GM23338 (cell line): ENCODE measurements around the gene DNAJC1. TPM values are rescaled to one million over a fixed set of nuclear protein-coding genes. Genes with fewer than 3 reads are reported as not detected.

Experiments
- ATAC-seq: fragments of 200-7000 bp; cut with Tn5 transposase; 3 replicates; pipeline ENCODE4 v1.9.1; 2020
- DNase-seq: peaks from one replicate; pipeline ENCODE4 v3.0.0-alpha.2; 2015; ENCODE audit warnings: low spot score
- H2AFZ ChIP-seq: fragments of 200-600 bp; sonication (generic); 2 replicates; pipeline ENCODE4 v1.8.0; 2016; ENCODE audit warnings: antibody characterized with exemption, mild to moderate bottlenecking, moderate library complexity
- H3F3A ChIP-seq: fragments of 200-600 bp; sonication (generic); replicated peaks from 2 replicates; pipeline ENCODE4 v1.8.0; 2017; ENCODE audit warnings: antibody characterized with exemption, mixed run types, low read depth
- H3K27ac ChIP-seq: fragments of 200-600 bp; sonication (generic); 2 replicates; pipeline ENCODE4 v1.6.1; 2016; ENCODE audit warnings: low read depth
- H3K27me3 ChIP-seq: fragments of 200-600 bp; sonication (generic); 2 replicates; pipeline ENCODE4 v1.8.0; 2016; ENCODE audit warnings: mild to moderate bottlenecking, mixed run types, moderate library complexity; ENCODE audit not compliant: insufficient read depth
- H3K36me3 ChIP-seq: fragments of 200-600 bp; sonication (generic); 2 replicates; pipeline ENCODE4 v1.8.0; 2016; ENCODE audit warnings: mild to moderate bottlenecking; ENCODE audit not compliant: insufficient read depth
- H3K4me1 ChIP-seq: fragments of 200-600 bp; sonication (generic); 2 replicates; pipeline ENCODE4 v1.8.0; 2016; ENCODE audit warnings: mild to moderate bottlenecking, moderate library complexity; ENCODE audit not compliant: insufficient read depth
- H3K4me2 ChIP-seq: fragments of 200-600 bp; sonication (generic); 2 replicates; pipeline ENCODE4 v1.7.1; 2017; ENCODE audit warnings: mixed run types
- H3K4me3 ChIP-seq: fragments of 200-600 bp; sonication (generic); 2 replicates; pipeline ENCODE4 v1.6.1; 2016; ENCODE audit warnings: mixed run types
- H3K79me2 ChIP-seq: fragments of 200-600 bp; sonication (generic); replicated peaks from 2 replicates; pipeline ENCODE4 v1.8.0; 2017; ENCODE audit warnings: mild to moderate bottlenecking; ENCODE audit not compliant: insufficient read depth
- H3K9me2 ChIP-seq: fragments of 200-600 bp; sonication (generic); 2 replicates; pipeline ENCODE4 v1.8.0; 2017; ENCODE audit not compliant: insufficient read depth
- H4K20me1 ChIP-seq: fragments of 200-600 bp; sonication (generic); replicated peaks from 2 replicates; pipeline ENCODE4 v1.8.0; 2017; ENCODE audit warnings: mild to moderate bottlenecking; ENCODE audit not compliant: insufficient read depth
- H3K27ac Mint-ChIP-seq: 2 replicates; pipeline ENCODE4 v1.8.0; 2020; ENCODE audit warnings: inconsistent platforms, mild to moderate bottlenecking, moderate library complexity, mixed read lengths
- H3K27me3 Mint-ChIP-seq: 3 replicates; pipeline ENCODE4 v1.8.0; 2022; ENCODE audit warnings: low read depth, mild to moderate bottlenecking, moderate library complexity, mixed read lengths, inconsistent platforms; ENCODE audit not compliant: insufficient read depth, poor library complexity
- H3K36me3 Mint-ChIP-seq: 3 replicates; pipeline ENCODE4 v1.8.0; 2021; ENCODE audit warnings: low read depth, mild to moderate bottlenecking, inconsistent platforms, moderate library complexity, mixed read lengths
- H3K4me1 Mint-ChIP-seq: 3 replicates; pipeline ENCODE4 v1.8.0; 2020; ENCODE audit warnings: mild to moderate bottlenecking, inconsistent platforms, mixed read lengths
- H3K4me3 Mint-ChIP-seq: 3 replicates; pipeline ENCODE4 v1.8.0; 2021; ENCODE audit warnings: moderate library complexity, mild to moderate bottlenecking, inconsistent platforms, mixed read lengths
- H3K9me3 Mint-ChIP-seq: 3 replicates; pipeline ENCODE4 v1.8.0; 2020; ENCODE audit warnings: moderate library complexity, mild to moderate bottlenecking, inconsistent platforms, mixed read lengths
- CREB1 ChIP-seq: fragments of 250-450 bp; sonication (Bioruptor Pico); IDR thresholded peaks from 2 replicates; pipeline ENCODE4 v1.5.0; 2020; ENCODE audit warnings: low read depth, mild to moderate bottlenecking, moderate library complexity
- EZH2 ChIP-seq: fragments of 200-600 bp; sonication (generic); IDR thresholded peaks from one replicate; pipeline ENCODE4 v1.8.0; 2017; ENCODE audit warnings: antibody characterized with exemption, mild to moderate bottlenecking, low read depth; ENCODE audit not compliant: unreplicated experiment
- EZH2phosphoT487 ChIP-seq: fragments of 200-600 bp; sonication (generic); IDR thresholded peaks from one replicate; pipeline ENCODE4 v1.8.1; 2018; ENCODE audit warnings: antibody characterized with exemption; ENCODE audit not compliant: unreplicated experiment
- JUNB ChIP-seq: IDR thresholded peaks from one replicate; pipeline ENCODE4 v1.6.1; 2016; ENCODE audit warnings: antibody characterized with exemption; ENCODE audit not compliant: unreplicated experiment
- POLR2AphosphoS5 ChIP-seq: IDR thresholded peaks from 2 replicates; pipeline ENCODE4 v1.6.1; 2016; ENCODE audit warnings: antibody characterized with exemption, low read depth
- STAT1 ChIP-seq: IDR thresholded peaks from one replicate; pipeline ENCODE4 v1.6.1; 2016; ENCODE audit warnings: antibody characterized with exemption; ENCODE audit not compliant: unreplicated experiment
- ZNF114 ChIP-seq: fragments of 250-450 bp; sonication (Bioruptor Pico); IDR thresholded peaks from 2 replicates; pipeline ENCODE4 v1.5.0; 2020; ENCODE audit warnings: mild to moderate bottlenecking, moderate library complexity
- ZNF331 ChIP-seq: fragments of 250-450 bp; sonication (Bioruptor Pico); IDR thresholded peaks from 2 replicates; pipeline ENCODE4 v1.5.0; 2020; ENCODE audit warnings: low read depth, mild to moderate bottlenecking, moderate library complexity
- polyA plus RNA-seq: library from polyadenylated mRNA; unstranded; fragments of >200 nt; fragmentation: Nextera tagmentation; extraction: Ambion mirVana; gene quantifications from 2 replicates; pipeline ENCODE4 v1.2.1, GENCODE V29; 2016
- total RNA-seq: library from RNA; depleted of rRNA; stranded (reverse); fragments of >200 nt; shearing (Covaris generic); gene quantifications from 2 replicates; pipeline ENCODE4 v1.2.3, GENCODE V29; 2014
- TF ChIP-seq, protein P1 (sequence below): IDR thresholded peaks from 2 replicates; pipeline ENCODE4 v1.6.1; 2016; ENCODE audit warnings: antibody characterized with exemption
- TF ChIP-seq, protein P2 (sequence below): fragments of 250-450 bp; sonication (Bioruptor Pico); IDR thresholded peaks from 2 replicates; pipeline ENCODE4 v1.5.0; 2020; ENCODE audit warnings: mild to moderate bottlenecking, moderate library complexity
- TF ChIP-seq, protein P3 (sequence below), 2 experiments: fragments of 200-600 bp in 1 of 2; sonication (generic) in 1 of 2; conservative IDR thresholded peaks; 2 replicates each; pipeline versions ENCODE4 v1.5.1 to v1.6.1; 2016 to 2017; ENCODE audit warnings: antibody characterized with exemption in 2 of 2, low read depth in 2 of 2, mild to moderate bottlenecking in 2 of 2, moderate library complexity in 1 of 2

The DNAJC1 gene
- total and polyA plus RNA-seq, 2 experiments from 2014 or later: 38.6 to 45.3 TPM

DNA sequence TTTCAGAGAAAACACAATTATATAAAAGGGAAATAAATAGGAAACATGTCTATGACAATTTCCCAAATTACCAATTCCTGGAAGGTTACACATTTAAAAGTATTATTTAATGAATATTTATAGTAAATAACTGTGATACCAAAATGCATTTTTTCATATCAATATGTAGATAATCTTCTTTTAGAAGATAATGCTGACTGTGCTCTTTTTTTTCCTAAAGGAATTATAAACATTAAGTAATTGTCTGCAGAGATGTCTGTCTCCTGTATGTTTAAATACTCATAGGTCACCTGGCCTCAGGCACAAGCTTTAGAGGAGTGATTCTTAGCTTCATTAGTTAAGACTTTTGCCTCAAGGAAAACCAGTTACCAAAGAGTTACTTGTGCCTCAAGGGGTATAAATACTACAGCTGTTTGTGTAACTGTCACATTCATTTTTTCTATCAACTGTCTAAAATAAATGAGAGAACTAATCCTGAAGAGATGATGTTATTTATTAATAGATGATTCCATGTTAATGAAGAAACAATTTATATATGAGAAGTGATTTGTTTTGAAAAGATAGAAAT is 77.1 kb downstream of the DNAJC1 start:
- Mint-ChIP-seq H3K4me1 (peaks cover 20% of the 10 kb centered on the region), H3K27me3 (peaks cover 3% of the 10 kb centered on the region), H3K27ac (no peak overlapping the region), H3K4me3 (no peak overlapping the region), H3K36me3 (no peaks in the 10 kb centered on the region), H3K9me3 (no peaks in the 10 kb centered on the region)
- H3K4me1 ChIP-seq: peaks cover 16% of the 10 kb centered on the region; the same call in 1 of the 2 replicates
- no peaks in the 10 kb centered on the region for H3F3A ChIP-seq
- H3K27me3 ChIP-seq: no peaks in the 10 kb centered on the region
- H4K20me1 ChIP-seq: no peaks in the 10 kb centered on the region
- no peak overlapping the region for H2AFZ ChIP-seq
- no peak for DNase-seq
- no peaks in the 10 kb centered on the region for H3K9me2 ChIP-seq
- H3K27ac ChIP-seq: no peak overlapping the region
- H3K4me3 ChIP-seq: no peak overlapping the region
- no peak overlapping the region for H3K4me2 ChIP-seq
- TF ChIP-seq ZNF331 (no peak), STAT1 (no peak), POLR2AphosphoS5 (no peak), CREB1 (CRISPR knock-in tag) (no peak), EZH2phosphoT487 (no peak), JUNB (no peak), ZNF114 (no peak)
- TF ChIP-seq, protein P1, sequence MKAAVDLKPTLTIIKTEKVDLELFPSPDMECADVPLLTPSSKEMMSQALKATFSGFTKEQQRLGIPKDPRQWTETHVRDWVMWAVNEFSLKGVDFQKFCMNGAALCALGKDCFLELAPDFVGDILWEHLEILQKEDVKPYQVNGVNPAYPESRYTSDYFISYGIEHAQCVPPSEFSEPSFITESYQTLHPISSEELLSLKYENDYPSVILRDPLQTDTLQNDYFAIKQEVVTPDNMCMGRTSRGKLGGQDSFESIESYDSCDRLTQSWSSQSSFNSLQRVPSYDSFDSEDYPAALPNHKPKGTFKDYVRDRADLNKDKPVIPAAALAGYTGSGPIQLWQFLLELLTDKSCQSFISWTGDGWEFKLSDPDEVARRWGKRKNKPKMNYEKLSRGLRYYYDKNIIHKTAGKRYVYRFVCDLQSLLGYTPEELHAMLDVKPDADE: no peak
- H3K36me3 ChIP-seq: no peaks in the 10 kb centered on the region
- no peak for ATAC-seq
- no peaks in the 10 kb centered on the region for H3K79me2 ChIP-seq

DNA sequence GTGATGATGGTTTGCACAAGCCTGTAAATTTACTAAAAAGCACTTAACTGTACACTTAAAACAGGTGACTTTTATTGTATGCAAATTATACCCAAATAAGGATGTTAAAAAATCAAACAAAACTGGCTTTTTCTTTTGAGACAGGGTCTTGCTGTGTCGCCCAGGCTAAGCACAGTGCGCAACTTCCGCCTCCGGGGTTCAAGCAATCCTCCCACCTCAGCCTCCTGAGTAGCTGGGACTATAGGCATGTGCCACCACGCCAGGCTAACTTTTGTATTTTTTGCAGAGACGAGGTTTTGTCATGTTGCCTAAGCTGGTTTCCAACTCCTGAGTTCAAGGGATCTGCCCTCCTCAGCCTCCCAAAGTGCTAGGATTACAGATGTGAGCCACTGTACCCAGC is 77.7 kb downstream of the DNAJC1 start:
- no peak for DNase-seq
- Histone ChIP-seq H3K4me1 (peaks cover 20% of the 10 kb centered on the region; the same call in 1 of the 2 replicates), H3K9me2 (no peaks in the 10 kb centered on the region), H3F3A (no peaks in the 10 kb centered on the region), H3K27ac (no peak overlapping the region), H2AFZ (no peak overlapping the region), H3K4me3 (no peak overlapping the region), H3K36me3 (no peaks in the 10 kb centered on the region), H3K79me2 (no peaks in the 10 kb centered on the region), H3K27me3 (no peaks in the 10 kb centered on the region), H4K20me1 (no peaks in the 10 kb centered on the region), H3K4me2 (no peak overlapping the region)
- Mint-ChIP-seq H3K4me3 (no peak overlapping the region), H3K27ac (no peak overlapping the region), H3K36me3 (no peaks in the 10 kb centered on the region), H3K27me3 (peaks cover under 1% of the 10 kb centered on the region), H3K9me3 (no peaks in the 10 kb centered on the region), H3K4me1 (peaks cover 26% of the 10 kb centered on the region)
- no peak for ATAC-seq
- TF ChIP-seq, protein P2, sequence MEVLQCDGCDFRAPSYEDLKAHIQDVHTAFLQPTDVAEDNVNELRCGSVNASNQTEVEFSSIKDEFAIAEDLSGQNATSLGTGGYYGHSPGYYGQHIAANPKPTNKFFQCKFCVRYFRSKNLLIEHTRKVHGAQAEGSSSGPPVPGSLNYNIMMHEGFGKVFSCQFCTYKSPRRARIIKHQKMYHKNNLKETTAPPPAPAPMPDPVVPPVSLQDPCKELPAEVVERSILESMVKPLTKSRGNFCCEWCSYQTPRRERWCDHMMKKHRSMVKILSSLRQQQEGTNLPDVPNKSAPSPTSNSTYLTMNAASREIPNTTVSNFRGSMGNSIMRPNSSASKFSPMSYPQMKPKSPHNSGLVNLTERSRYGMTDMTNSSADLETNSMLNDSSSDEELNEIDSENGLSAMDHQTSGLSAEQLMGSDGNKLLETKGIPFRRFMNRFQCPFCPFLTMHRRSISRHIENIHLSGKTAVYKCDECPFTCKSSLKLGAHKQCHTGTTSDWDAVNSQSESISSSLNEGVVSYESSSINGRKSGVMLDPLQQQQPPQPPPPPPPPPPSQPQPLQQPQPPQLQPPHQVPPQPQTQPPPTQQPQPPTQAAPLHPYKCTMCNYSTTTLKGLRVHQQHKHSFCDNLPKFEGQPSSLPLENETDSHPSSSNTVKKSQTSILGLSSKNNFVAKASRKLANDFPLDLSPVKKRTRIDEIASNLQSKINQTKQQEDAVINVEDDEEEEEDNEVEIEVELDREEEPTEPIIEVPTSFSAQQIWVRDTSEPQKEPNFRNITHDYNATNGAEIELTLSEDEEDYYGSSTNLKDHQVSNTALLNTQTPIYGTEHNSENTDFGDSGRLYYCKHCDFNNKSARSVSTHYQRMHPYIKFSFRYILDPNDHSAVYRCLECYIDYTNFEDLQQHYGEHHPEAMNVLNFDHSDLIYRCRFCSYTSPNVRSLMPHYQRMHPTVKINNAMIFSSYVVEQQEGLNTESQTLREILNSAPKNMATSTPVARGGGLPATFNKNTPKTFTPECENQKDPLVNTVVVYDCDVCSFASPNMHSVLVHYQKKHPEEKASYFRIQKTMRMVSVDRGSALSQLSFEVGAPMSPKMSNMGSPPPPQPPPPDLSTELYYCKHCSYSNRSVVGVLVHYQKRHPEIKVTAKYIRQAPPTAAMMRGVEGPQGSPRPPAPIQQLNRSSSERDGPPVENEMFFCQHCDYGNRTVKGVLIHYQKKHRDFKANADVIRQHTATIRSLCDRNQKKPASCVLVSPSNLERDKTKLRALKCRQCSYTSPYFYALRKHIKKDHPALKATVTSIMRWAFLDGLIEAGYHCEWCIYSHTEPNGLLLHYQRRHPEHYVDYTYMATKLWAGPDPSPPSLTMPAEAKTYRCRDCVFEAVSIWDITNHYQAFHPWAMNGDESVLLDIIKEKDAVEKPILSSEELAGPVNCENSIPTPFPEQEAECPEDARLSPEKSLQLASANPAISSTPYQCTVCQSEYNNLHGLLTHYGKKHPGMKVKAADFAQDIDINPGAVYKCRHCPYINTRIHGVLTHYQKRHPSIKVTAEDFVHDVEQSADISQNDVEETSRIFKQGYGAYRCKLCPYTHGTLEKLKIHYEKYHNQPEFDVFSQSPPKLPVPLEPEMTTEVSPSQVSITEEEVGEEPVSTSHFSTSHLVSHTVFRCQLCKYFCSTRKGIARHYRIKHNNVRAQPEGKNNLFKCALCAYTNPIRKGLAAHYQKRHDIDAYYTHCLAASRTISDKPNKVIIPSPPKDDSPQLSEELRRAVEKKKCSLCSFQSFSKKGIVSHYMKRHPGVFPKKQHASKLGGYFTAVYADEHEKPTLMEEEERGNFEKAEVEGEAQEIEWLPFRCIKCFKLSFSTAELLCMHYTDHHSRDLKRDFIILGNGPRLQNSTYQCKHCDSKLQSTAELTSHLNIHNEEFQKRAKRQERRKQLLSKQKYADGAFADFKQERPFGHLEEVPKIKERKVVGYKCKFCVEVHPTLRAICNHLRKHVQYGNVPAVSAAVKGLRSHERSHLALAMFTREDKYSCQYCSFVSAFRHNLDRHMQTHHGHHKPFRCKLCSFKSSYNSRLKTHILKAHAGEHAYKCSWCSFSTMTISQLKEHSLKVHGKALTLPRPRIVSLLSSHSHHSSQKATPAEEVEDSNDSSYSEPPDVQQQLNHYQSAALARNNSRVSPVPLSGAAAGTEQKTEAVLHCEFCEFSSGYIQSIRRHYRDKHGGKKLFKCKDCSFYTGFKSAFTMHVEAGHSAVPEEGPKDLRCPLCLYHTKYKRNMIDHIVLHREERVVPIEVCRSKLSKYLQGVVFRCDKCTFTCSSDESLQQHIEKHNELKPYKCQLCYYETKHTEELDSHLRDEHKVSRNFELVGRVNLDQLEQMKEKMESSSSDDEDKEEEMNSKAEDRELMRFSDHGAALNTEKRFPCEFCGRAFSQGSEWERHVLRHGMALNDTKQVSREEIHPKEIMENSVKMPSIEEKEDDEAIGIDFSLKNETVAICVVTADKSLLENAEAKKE (CRISPR knock-in tag): no peak
- TF ChIP-seq STAT1 (no peak), EZH2 (no peak), ZNF114 (no peak), CREB1 (CRISPR knock-in tag) (no peak), POLR2AphosphoS5 (no peak), EZH2phosphoT487 (no peak)
- TF ChIP-seq, protein P3, sequence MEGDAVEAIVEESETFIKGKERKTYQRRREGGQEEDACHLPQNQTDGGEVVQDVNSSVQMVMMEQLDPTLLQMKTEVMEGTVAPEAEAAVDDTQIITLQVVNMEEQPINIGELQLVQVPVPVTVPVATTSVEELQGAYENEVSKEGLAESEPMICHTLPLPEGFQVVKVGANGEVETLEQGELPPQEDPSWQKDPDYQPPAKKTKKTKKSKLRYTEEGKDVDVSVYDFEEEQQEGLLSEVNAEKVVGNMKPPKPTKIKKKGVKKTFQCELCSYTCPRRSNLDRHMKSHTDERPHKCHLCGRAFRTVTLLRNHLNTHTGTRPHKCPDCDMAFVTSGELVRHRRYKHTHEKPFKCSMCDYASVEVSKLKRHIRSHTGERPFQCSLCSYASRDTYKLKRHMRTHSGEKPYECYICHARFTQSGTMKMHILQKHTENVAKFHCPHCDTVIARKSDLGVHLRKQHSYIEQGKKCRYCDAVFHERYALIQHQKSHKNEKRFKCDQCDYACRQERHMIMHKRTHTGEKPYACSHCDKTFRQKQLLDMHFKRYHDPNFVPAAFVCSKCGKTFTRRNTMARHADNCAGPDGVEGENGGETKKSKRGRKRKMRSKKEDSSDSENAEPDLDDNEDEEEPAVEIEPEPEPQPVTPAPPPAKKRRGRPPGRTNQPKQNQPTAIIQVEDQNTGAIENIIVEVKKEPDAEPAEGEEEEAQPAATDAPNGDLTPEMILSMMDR (conservative IDR thresholded peaks at IDR 0.05; ENCODE audit: low read depth in 2 of 2): no peak
- TF ChIP-seq, protein P1: no peak
